Fibroblast of mammary gland (primary cell): ENCODE measurements around the gene POTED.
"Not testable (repeated sequence)": the region's sequence is repeated elsewhere in the genome, so short reads cannot be mapped to it uniquely, and the experiment has no call there.

ENCODE experiments used
- DNase-seq: peaks from one replicate; pipeline ENCODE4 v3.0.0-alpha.2; 2010; ENCODE audit warnings: low read depth
- H3K4me3 ChIP-seq: 2 replicates; pipeline ENCODE4 v1.5.1; 2011; ENCODE audit warnings: low read depth, mild to moderate bottlenecking, low read length, moderate library complexity; ENCODE audit not compliant: control insufficient read depth

POTED gene

GRCh38 chr21:13609477-13609876 is at the start of gene POTED:
Gene POTED, plus strand, starts transcription at chr21:13609777. Its CDS starts 452 bp downstream, at chr21:13610229.
- H3K4me3 ChIP-seq, DNase-seq: not testable (repeated sequence)

DNA sequence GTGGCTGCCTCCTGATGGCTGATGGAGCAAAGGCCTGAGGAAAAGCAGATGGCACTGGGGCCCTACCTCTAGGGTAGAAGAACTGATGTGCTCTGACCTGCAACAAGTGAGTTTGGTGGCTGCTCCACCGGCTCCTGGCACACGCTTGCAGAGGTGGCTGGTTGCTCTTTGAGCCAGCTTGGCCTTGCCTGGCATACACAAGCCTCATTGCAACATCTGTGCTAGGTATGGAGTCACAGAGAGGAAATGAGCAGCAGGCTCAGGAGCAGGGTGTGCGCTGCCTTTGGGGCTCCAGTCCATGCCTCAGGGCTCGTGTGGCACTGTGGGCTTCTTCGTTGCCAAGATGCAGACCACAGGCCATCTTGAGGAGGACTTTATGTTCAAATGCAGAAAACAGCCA is 40.5 kb downstream of the POTED start:
- not testable (repeated sequence) for H3K4me3 ChIP-seq, DNase-seq

DNA sequence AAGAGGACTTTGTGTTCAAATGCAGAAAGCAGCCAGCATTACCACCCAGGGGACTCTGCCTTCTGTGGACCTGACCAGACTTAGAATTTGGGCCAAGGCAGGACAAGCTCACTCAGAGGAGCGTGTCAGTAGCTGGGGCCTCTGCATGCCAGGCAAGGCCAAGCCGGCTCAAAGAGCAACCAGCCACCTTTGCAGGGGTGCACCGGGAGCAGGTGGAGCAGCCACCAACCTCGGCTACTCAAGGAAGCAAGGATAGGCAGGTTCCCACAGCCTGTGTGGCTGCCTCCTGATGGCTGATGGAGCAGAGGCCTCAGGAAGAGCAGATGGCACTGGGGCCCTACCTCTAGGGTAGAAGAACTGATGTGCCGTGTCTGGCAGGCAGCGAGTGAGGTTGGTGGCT is 42.2 kb downstream of the POTED start:
- not testable (repeated sequence) for DNase-seq, H3K4me3 ChIP-seq
